ENCODE measurements around the gene AXDND1.

- TF ChIP-seq, protein P1, sequence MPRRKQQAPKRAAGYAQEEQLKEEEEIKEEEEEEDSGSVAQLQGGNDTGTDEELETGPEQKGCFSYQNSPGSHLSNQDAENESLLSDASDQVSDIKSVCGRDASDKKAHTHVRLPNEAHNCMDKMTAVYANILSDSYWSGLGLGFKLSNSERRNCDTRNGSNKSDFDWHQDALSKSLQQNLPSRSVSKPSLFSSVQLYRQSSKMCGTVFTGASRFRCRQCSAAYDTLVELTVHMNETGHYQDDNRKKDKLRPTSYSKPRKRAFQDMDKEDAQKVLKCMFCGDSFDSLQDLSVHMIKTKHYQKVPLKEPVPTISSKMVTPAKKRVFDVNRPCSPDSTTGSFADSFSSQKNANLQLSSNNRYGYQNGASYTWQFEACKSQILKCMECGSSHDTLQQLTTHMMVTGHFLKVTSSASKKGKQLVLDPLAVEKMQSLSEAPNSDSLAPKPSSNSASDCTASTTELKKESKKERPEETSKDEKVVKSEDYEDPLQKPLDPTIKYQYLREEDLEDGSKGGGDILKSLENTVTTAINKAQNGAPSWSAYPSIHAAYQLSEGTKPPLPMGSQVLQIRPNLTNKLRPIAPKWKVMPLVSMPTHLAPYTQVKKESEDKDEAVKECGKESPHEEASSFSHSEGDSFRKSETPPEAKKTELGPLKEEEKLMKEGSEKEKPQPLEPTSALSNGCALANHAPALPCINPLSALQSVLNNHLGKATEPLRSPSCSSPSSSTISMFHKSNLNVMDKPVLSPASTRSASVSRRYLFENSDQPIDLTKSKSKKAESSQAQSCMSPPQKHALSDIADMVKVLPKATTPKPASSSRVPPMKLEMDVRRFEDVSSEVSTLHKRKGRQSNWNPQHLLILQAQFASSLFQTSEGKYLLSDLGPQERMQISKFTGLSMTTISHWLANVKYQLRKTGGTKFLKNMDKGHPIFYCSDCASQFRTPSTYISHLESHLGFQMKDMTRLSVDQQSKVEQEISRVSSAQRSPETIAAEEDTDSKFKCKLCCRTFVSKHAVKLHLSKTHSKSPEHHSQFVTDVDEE (CRISPR knock-in tag; IDR thresholded peaks at IDR 0.05), result no peak
- TF ChIP-seq PATZ1 (CRISPR knock-in tag; IDR thresholded peaks at IDR 0.05; ENCODE audit: borderline replicate concordance) (no peak), ISL1 (CRISPR knock-in tag; IDR thresholded peaks at IDR 0.05) (no peak), POU6F1 (CRISPR knock-in tag; IDR thresholded peaks at IDR 0.05; ENCODE audit: borderline replicate concordance, low read depth) (no peak), BACH2 (CRISPR knock-in tag; IDR thresholded peaks at IDR 0.05; ENCODE audit: borderline replicate concordance) (no peak), PPARA (CRISPR knock-in tag; IDR thresholded peaks at IDR 0.05; ENCODE audit: borderline replicate concordance) (no peak), RARB (CRISPR knock-in tag; IDR thresholded peaks at IDR 0.05) (no peak), ZNF8 (CRISPR knock-in tag; IDR thresholded peaks at IDR 0.05) (no peak)
These were observed 164.6 kb downstream of the AXDND1 start for GRCh38 chr1:179530352-179530751.

Data from SK-N-SH treated with all-trans-retinoic acid at 6 μM for 48 hours (cell line).